Left colon (tissue), 2 donors: ENCODE data around the gene CDA. TPM values are rescaled to one million over a fixed set of nuclear protein-coding genes. Genes with fewer than 3 reads are reported as not detected.

Experiments used
- ATAC-seq: fragments of 200-7000 bp; cut with Tn5 transposase; one replicate; pipeline ENCODE4 v1.9.1; 2020; ENCODE audit warnings: mild to moderate bottlenecking, moderate library complexity
- DNase-seq, 2 donors: peaks; one replicate each; pipeline ENCODE4 v3.0.0-alpha.2; 2020
- intact Hi-C, 2 donors: fragments of 100-400 bp; cut with DNase I in 1 of 2; cut with micrococcal nuclease in 1 of 2; formaldehyde crosslinking; loops; one replicate each; pipeline versions ENCODE4 v1.11.2 to v1.14.0; 2022; cut with DNase I, micrococcal nuclease
- long read RNA-seq: library from polyadenylated mRNA; unstranded; transcript quantifications from one replicate; pipeline ENCODE4 v2.0.0, GENCODE V29; 2021
- total RNA-seq, 2 donors: library from RNA; stranded (reverse); fragmentation: NEBNext Ultra II Directional; extraction: Animal tissue kit (Norgen Biotek cat#: 25700); gene quantifications; one replicate each; pipeline ENCODE4 v1.2.1, GENCODE V29; 2021
- donor health status: DM: no; HTN: no; CAD: no.
- donor health status: DM: yes; HTN: yes; CAD: no.

CDA gene
- total RNA-seq: 100 to 1,000 TPM in 1 of 2 donors, 10 to 100 TPM in 1; 61.3 to 138 TPM
- long read RNA-seq, transcript CDA-201 (4 exons, 963 nt): major isoform, 23 of 28 reads
- long read RNA-seq, partial matches to known transcripts: 1 of 28 reads
- long read RNA-seq, other reads (novel, unspliced or antisense): 1 of 28 reads

- intact Hi-C loops: no loop called here
- DNase-seq (peak; percentile 76 to 83), ATAC-seq (peak; percentile 87)
Observed at GRCh38 chr1:20588634-20589225, at the start of gene CDA. TSS of gene CDA (plus strand) at chr1:20589097. CDS start at chr1:20589130, 33 bp downstream.

DNA sequence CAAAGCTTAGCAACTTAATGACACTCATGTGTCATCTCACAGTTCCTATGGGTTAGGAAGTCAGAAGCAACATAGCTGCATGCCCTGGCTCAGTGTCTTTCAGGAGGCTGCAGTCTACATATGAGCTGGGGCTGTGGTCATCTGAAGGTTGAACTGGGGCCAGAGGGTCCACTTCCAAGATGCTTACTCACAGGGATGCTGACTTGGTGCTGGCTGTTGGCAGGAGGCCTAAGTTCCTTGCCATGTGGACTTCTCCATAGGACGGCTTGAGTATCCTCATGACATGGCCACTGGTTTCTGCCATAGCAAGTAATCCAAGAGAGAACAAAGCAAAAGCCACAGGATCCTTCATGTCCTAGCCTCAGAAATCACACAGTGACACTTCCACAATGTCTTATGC lies 48.6 kb upstream of the CDA start:
- no peak for ATAC-seq
- intact Hi-C loops: no loop called here
- no peak for DNase-seq

DNA sequence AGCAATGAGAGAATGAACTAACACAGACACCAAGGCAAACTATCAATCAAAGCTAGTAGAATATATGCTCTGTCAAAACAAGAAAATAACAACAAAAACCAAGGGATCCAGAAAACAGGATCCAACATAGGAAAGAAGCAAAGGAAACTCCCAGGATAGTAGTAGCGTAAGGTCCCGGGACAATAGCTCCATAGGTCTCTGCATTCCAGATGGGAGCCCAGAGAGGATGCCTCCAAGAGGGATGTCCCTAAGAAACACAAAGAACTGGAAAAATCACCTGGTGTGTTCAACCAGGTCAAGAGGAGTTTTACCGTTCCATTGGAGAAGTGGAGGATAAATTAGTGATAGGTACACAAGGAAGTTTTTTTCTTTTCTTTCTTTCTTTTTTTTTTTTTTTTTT lies 42.3 kb upstream of the CDA start:
- DNase-seq (no peak), ATAC-seq (no peak)
- intact Hi-C loops: no loop called here

DNA sequence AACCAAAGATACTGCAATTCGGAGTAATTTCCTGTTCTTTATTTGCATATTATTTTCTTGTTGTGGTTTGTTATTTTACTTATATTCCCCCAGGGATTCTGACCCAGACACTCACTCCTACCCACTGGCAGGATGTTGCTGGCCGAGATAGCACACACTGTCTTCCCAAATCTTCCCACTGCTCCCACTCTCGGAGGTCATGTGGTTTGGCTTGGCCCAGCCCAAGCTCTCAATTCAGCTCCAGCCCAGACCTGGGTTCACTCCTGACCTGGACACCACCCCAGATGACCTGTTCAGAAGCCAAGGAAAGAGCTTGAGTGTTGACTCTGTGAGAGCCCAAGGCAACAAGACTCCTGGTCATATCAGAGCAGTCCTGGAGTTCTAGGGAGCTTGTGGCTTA lies 37.7 kb upstream of the CDA start:
- intact Hi-C loops: no loop called here
- DNase-seq (no peak), ATAC-seq (no peak)

DNA sequence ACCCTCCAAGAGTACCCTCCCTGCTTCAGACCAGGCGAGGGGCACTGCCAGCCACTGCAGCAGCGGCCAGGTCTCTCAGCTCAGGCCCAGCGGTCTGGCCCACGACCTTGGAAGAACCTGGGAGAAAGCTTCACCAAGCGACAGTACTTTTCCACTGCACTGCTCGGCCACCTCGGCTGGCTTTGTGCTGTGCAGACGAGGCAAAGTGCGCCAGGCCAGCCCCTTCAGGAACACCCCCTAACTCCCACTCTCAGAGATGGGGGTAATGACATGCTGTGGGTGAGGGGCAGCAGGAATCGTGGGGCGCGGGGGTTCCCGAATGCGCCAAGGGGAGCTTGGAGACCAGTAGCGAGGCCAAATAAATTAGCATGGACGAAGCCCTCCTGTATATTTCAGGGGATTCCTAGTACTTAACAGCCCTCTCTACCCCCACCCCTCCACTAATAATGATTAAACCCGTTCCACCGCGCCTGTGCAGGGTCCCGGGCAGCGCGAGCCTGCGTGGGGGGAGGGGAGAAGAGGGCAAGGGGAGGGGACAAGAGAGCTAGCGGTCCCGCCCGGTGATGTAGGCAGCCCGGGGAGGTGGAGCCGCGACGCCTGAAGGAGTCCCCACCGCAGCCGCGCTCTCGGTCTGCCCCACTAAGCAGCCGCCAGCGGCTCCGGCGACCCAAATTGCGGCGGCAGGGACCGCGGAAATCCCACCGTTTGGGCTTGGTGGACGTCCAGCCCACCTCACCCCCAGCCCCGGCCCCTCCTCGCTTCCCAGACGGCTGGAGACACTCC lies 36.8 kb upstream of the CDA start, which contains the start of gene FAM43B:
Gene FAM43B (plus strand): TSS at position 629 of the 783 bp plus-strand sequence. CDS start 401 bp downstream, outside the sequence.
- peak in 1 of 2 donors; percentile 19 for DNase-seq
- no peak for ATAC-seq
- intact Hi-C loops: no loop called here

DNA sequence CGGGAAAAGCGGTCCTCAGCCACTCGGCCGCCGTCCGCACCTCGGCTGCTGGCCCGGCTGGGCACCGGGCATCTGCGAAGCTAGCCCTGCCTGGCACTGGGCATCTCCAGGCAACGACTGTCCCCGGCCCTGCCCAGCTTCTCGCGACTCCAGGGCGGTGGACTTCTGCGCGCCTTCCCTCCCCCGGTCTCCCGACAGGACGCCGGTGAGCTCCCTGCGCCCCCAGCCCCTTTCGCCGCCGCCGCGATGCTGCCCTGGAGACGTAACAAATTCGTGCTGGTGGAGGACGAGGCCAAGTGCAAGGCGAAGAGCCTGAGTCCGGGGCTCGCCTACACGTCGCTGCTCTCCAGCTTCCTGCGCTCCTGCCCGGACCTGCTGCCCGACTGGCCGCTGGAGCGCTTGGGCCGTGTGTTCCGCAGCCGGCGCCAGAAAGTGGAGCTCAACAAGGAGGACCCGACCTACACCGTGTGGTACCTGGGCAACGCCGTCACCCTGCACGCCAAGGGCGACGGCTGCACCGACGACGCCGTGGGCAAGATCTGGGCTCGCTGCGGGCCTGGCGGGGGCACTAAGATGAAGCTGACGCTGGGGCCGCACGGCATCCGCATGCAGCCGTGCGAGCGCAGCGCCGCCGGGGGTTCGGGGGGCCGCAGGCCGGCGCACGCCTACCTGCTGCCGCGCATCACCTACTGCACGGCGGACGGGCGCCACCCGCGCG lies 36.0 kb upstream of the CDA start:
- no peak for ATAC-seq
- DNase-seq: no peak
- intact Hi-C loops: no loop called here

DNA sequence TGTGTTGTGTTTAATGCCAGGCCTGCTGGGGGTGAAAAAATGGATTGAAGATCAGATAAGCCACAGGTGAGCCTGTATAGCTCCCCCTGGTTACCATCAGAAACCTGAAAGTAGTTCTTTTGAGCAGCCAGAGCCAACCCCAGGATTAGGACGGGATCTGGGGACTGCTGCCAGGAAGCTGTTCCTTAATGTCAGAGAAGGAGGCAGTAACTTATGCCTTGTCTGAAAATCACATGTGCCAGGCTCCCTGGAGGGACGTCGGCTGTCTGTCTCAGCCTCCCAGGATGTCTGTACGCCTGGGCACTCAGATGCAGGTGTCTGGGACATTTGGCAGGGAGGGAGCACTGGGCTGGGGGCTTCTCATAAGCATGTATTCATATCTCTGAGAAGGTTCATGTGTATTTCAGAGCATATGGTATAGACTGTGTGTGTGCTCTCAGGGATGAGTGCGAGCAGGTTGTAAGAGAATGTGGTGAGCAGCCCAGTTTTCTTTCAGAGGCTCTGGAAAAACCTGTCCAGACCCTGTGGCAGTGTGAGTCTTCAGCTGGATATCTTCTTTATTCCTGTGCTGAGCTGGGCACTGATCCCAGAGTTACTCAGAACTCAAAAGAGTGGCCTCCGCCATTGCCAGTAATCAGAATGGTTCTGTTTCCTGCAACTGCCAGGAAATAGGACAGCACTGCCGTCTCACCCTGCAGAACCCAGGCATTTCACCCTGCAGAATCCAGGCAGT lies 33.7 kb upstream of the CDA start:
- no peak for DNase-seq
- intact Hi-C loops: no loop called here

DNA sequence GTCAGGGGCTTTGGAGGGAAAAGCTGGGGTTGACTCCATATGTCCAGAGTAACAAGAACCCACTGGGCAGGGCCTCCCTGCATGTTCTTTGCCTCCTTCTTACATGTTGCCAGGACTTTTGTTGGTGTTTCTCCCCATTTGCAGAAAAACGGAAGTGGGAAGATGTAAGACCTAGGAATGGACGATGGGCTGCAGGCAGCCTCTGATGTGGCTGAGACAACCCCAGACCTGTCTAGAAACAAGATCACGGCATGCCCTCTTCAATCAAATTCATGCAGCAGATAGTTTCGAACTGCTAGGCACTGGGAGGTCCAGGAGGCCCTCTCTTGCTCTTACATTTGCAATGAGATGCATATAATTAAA lies 33.2 kb upstream of the CDA start:
- DNase-seq (no peak), ATAC-seq (no peak)
- intact Hi-C loops: no loop called here

More for the DNA sequence above, 33.7 kb upstream of the CDA start:
- no peak for ATAC-seq

DNA sequence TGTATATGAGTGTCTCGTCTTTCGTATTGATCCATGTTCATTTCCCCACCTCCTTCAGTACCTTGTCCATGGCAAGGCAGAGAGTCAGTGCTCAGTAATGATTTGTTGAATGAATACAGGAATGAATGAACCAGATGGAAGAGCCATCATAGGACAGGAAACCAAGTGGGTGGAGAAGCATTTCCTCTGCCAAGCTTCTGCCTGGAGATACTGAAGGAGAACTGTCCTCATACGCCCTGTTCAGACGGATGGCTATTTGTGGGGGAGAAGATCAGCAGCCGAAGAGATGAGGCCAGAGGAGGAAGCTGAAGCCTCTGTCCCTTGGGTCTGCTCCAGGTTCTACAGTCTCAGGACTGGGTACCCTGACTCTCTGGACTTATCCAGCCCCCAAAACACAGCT lies 30.7 kb upstream of the CDA start:
- no peak for ATAC-seq
- no peak for DNase-seq
- intact Hi-C loops: no loop called here

GRCh38 chr1:20560966-20561365 lies 27.9 kb upstream of the CDA start:
- intact Hi-C loops: no loop called here
- ATAC-seq: no peak

GRCh38 chr1:20565234-20565633 lies 23.7 kb upstream of the CDA start:
- no peak for ATAC-seq
- intact Hi-C loops: no loop called here
- DNase-seq: no peak

More at GRCh38 chr1:20560966-20561365, 27.9 kb upstream of the CDA start:
- DNase-seq: no peak

GRCh38 chr1:20569523-20570098 lies 19.3 kb upstream of the CDA start:
- intact Hi-C loops: no loop called here
- DNase-seq (no peak), ATAC-seq (no peak)

DNA sequence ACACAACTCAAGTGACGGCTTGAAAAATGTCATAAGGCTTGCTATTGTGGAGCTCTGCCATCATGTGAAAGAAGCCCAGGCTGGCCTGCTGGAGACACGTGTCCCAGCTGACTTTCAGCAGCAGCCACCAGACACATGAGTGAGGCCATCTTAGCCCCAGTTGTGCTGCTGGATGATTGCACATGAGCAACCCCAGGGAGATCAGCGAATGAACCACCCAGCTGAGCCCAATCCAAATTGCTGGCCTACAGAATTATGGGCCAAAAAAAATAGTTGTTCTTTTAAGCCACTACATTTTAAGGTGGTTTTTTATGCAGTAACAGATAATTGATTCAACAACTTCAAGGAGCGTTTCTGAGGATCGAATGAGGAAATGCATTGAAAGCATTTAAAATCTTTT lies 17.5 kb upstream of the CDA start:
- ATAC-seq (no peak), DNase-seq (no peak)
- intact Hi-C loops: no loop called here

DNA sequence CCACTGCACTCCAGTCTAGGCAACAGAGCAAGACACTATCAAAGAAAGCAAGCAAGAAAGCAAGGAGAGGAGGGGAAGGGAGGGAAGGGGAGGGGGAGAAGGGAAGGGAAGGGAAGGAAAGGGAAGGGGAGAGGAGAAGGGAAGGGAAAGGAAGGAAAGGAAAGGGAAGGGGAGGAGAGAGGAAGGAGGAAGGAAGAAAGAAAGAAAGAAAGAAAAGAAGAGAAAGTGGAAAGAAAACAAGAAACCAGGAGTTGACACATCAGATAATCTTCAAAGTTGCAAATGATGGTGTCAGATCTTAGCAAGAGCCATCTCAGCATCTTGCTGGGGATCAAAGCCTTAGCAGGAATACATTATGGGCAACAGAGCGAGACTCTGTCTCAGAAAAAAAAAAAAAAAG lies 14.9 kb upstream of the CDA start:
- DNase-seq (no peak), ATAC-seq (no peak)

GRCh38 chr1:20574686-20575540 lies 14.0 kb upstream of the CDA start:
- DNase-seq (peak; percentile 82 to 94), ATAC-seq (peak; percentile 99)
- intact Hi-C loops: no loop called here

More for the DNA sequence above, 14.9 kb upstream of the CDA start:
- intact Hi-C loops: no loop called here

DNA sequence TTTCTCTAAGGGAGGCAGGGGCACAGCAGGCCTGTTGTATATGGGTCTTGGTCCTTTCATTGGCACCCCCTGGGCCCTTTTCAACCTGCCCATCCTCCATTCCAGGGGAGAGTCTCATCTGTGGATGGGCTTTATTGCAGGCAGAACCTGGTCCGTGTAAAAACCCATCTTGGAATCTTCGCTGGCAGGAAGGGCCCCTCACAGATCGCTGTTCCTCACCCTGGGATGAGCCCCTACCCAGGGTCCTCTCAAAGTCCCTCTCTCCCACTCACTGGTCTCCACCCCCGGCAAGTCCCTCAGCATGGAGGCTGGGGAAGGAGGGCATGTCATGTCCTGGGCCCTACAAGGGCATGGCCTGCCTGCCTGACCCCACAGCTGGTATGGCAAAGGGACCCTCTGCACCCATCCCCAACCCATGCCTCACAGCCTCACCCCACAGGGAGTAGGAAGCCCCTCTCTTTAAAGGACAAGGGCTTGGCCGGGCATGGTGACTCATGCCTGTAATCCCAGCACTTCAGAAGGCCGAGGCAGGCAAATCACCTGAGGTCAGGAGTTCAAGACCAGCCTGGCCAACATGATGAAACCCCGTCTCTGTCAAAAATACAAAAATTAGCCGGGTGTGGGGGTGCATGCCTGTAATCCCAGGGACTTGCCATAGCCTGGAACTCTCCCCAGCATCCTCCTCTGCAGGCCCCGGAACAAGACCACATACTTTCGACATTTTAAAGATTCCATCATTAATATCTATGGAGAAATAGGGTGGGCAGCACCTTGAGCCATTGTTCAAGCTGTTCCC lies 13.2 kb upstream of the CDA start:
- intact Hi-C loops: no loop called here
- peak; percentile 17 for ATAC-seq
- no peak for DNase-seq

GRCh38 chr1:20578062-20578461 lies 10.8 kb upstream of the CDA start:
- ATAC-seq: no peak
- intact Hi-C loops: no loop called here
- DNase-seq: no peak
